HepG2 (cell line): ENCODE data around the gene ZCCHC9. TPM values are rescaled to one million over a fixed set of nuclear protein-coding genes. Genes with fewer than 3 reads are reported as not detected.
A peak's percentile ranks its signal among the peaks of the same experiment; 100 is the strongest.

Source experiments
- BRCA1 ChIP-seq: sonication (generic); formaldehyde crosslinking; IDR thresholded peaks from 2 replicates; pipeline ENCODE4 v1.4.0; 2020; ENCODE audit warnings: missing genetic modification reagents
- ELF1 ChIP-seq: sonication (generic); formaldehyde crosslinking; IDR thresholded peaks from 2 replicates; pipeline ENCODE4 v1.4.0; 2020; ENCODE audit warnings: missing genetic modification reagents
- ELF3 ChIP-seq: IDR thresholded peaks from 2 replicates; pipeline ENCODE4 v1.6.1; 2016; ENCODE audit warnings: missing genetic modification reagents, missing compliant biosample characterization
- HOXA7 ChIP-seq: sonication (generic); formaldehyde crosslinking; IDR thresholded peaks from 2 replicates; pipeline ENCODE4 v1.8.1; 2022; ENCODE audit warnings: mild to moderate bottlenecking, missing genetic modification reagents, moderate library complexity
- LCORL ChIP-seq, 2 experiments: fragments of 450-650 bp in 1 of 2; sonication (generic) in 1 of 2; formaldehyde crosslinking in 1 of 2; IDR thresholded peaks; 2 replicates each; pipeline versions ENCODE4 v1.5.0 to v1.6.1; 2017 to 2020; ENCODE audit warnings: antibody characterized with exemption in 1 of 2, missing genetic modification reagents in 1 of 2
- MZF1 ChIP-seq: sonication (generic); formaldehyde crosslinking; IDR thresholded peaks from 2 replicates; pipeline ENCODE4 v1.8.1; 2023; ENCODE audit warnings: mild to moderate bottlenecking, missing genetic modification reagents, borderline replicate concordance
- NRL ChIP-seq: sonication (generic); formaldehyde crosslinking; IDR thresholded peaks from 2 replicates; pipeline ENCODE4 v1.5.0; 2020; ENCODE audit warnings: missing genetic modification reagents, mild to moderate bottlenecking, moderate library complexity, borderline replicate concordance
- SALL2 ChIP-seq: sonication (generic); formaldehyde crosslinking; IDR thresholded peaks from 2 replicates; pipeline ENCODE4 v1.8.1; 2023; ENCODE audit warnings: mild to moderate bottlenecking, missing genetic modification reagents, inconsistent platforms
- STAG1 ChIP-seq: sonication (generic); formaldehyde crosslinking; IDR thresholded peaks from 2 replicates; pipeline ENCODE4 v1.4.0; 2020; ENCODE audit warnings: missing genetic modification reagents
- ZNF264 ChIP-seq: sonication (generic); formaldehyde crosslinking; IDR thresholded peaks from 2 replicates; pipeline ENCODE4 v1.4.0; 2020; ENCODE audit warnings: missing genetic modification reagents
- ZNF557 ChIP-seq: sonication (generic); formaldehyde crosslinking; IDR thresholded peaks from 2 replicates; pipeline ENCODE4 v1.4.0; 2020; ENCODE audit warnings: missing genetic modification reagents
- ZNF562 ChIP-seq: sonication (generic); formaldehyde crosslinking; IDR thresholded peaks from 2 replicates; pipeline ENCODE4 v1.8.0; 2022; ENCODE audit warnings: missing genetic modification reagents, borderline replicate concordance
- ZNF605 ChIP-seq: sonication (generic); formaldehyde crosslinking; IDR thresholded peaks from 2 replicates; pipeline ENCODE4 v1.8.0; 2022; ENCODE audit warnings: mild to moderate bottlenecking, missing genetic modification reagents
- ZNF670 ChIP-seq: sonication (generic); formaldehyde crosslinking; IDR thresholded peaks from 2 replicates; pipeline ENCODE4 v1.8.0; 2022; ENCODE audit warnings: mild to moderate bottlenecking, missing genetic modification reagents, borderline replicate concordance
- ZNF766 ChIP-seq: sonication (generic); formaldehyde crosslinking; IDR thresholded peaks from 2 replicates; pipeline ENCODE4 v1.5.0; 2020; ENCODE audit warnings: missing genetic modification reagents, borderline replicate concordance
- polyA plus RNA-seq, 8 experiments: library from polyadenylated mRNA; depleted of rRNA in 3 of 8; stranded (reverse) in 7 of 8; unstranded in 1 of 8; fragments of >200 nt; fragmentation: Illumina TruSeq in 4 of 8; extraction: Trizol in 4 of 8; gene quantifications; 2 replicates each; pipeline versions ENCODE4 v1.2.1 to v1.2.3, GENCODE V29; 2011 to 2016; ENCODE audit warnings: low read depth in 4 of 8, missing spikeins in 1 of 8, mixed read lengths in 1 of 8; ENCODE audit not compliant: insufficient read depth in 1 of 8
- total RNA-seq, 5 experiments: library from RNA; depleted of rRNA; stranded (reverse); fragments of >200 nt; fragmentation: Illumina TruSeq; extraction: Trizol; gene quantifications; 2 replicates each; pipeline ENCODE4 v1.2.3, GENCODE V29; 2016; ENCODE audit warnings: low read depth in 1 of 5
- TF ChIP-seq, protein P1 (sequence below): sonication (generic); formaldehyde crosslinking; IDR thresholded peaks from 2 replicates; pipeline ENCODE4 v1.5.0; 2020; ENCODE audit warnings: missing genetic modification reagents
- TF ChIP-seq, protein P2 (sequence below): IDR thresholded peaks from 2 replicates; pipeline ENCODE4 v1.6.1; 2016; ENCODE audit warnings: mild to moderate bottlenecking
- TF ChIP-seq, protein P3 (sequence below): IDR thresholded peaks from 2 replicates; pipeline ENCODE4 v1.6.1; 2012; ENCODE audit warnings: inconsistent platforms
- TF ChIP-seq, protein P4 (sequence below): sonication (generic); formaldehyde crosslinking; IDR thresholded peaks from 2 replicates; pipeline ENCODE4 v1.4.0; 2020; ENCODE audit warnings: missing genetic modification reagents
- TF ChIP-seq, protein P5 (sequence below): sonication (generic); formaldehyde crosslinking; IDR thresholded peaks from 2 replicates; pipeline ENCODE4 v1.4.0; 2020; ENCODE audit warnings: missing genetic modification reagents
- TF ChIP-seq, protein P6 (sequence below): IDR thresholded peaks from 2 replicates; pipeline ENCODE4 v1.6.1; 2016; ENCODE audit warnings: missing compliant biosample characterization, missing genetic modification reagents, borderline replicate concordance
- TF ChIP-seq, protein P7 (sequence below): sonication (generic); formaldehyde crosslinking; IDR thresholded peaks from 2 replicates; pipeline ENCODE4 v1.8.1; 2023; ENCODE audit warnings: mild to moderate bottlenecking, inconsistent platforms, moderate library complexity, missing genetic modification reagents, borderline replicate concordance

ZCCHC9 gene
- total and polyA plus RNA-seq, 2 of the 13 experiments (the other 11 are each of a cell fraction or from before 2014, with no cell fraction given) = 28.7 to 52.5 TPM

DNA sequence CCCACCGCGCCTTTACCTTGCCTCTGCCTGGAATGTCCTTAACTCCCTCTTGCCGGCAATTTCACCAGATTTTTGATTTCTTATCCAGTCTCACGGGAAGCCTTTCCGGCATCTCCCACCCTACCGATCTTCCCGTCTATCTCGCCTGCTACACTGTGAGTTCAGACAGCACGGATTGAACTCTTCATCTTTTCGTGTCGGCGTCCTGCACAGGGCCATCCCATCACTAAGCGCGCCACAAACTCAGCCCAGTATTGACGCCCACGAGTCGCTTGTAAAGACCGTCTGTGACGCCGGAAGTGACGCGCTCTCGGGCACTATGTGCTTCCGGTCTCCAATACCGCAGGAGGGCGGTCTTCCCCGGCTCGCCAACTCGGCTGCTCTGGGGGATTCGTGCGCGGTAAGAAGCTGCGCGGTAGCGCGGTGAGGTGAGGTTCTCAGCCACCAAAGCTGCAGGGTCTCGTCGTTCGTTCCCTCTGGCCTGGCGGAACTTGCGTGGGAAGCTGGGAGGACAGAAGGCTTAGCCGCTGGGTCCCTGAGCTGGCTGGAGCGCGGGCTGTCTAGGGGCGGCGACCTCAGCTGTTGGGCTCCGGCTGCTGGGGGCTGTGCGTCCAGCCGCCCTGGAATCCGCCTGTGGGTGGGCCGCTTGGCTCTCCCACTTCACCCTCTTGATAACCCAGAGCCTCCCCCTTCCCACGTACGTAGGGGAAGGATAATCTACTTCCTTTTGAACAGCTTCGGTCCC lies at the start of gene ZCCHC9 (continued):
- TF ChIP-seq, protein P1, sequence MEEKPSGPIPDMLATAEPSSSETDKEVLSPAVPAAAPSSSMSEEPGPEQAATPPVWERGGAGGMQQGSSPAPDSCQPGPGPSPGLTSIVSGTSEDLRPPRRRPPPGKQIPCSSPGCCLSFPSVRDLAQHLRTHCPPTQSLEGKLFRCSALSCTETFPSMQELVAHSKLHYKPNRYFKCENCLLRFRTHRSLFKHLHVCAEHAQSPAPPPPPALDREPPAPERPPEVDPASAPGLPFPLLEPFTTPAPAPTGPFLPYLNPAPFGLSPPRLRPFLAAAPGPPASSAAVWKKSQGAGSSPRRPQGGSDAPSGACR (CRISPR knock-in tag) = no peak
- TF ChIP-seq, protein P2, sequence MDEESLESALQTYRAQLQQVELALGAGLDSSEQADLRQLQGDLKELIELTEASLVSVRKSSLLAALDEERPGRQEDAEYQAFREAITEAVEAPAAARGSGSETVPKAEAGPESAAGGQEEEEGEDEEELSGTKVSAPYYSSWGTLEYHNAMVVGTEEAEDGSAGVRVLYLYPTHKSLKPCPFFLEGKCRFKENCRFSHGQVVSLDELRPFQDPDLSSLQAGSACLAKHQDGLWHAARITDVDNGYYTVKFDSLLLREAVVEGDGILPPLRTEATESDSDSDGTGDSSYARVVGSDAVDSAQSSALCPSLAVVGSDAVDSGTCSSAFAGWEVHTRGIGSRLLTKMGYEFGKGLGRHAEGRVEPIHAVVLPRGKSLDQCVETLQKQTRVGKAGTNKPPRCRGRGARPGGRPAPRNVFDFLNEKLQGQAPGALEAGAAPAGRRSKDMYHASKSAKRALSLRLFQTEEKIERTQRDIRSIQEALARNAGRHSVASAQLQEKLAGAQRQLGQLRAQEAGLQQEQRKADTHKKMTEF (CRISPR knock-in tag) = peak; percentile 87
- peak; percentile 58 for TF ChIP-seq BRCA1 (CRISPR knock-in tag)
- peak; percentile 54 for TF ChIP-seq STAG1 (CRISPR knock-in tag)
- TF ChIP-seq, protein P3, sequence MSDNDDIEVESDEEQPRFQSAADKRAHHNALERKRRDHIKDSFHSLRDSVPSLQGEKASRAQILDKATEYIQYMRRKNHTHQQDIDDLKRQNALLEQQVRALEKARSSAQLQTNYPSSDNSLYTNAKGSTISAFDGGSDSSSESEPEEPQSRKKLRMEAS = peak; percentile 88
- peak; percentile 59; the same call in 1 of the 2 replicates for TF ChIP-seq ZNF605 (CRISPR knock-in tag)
- TF ChIP-seq ZNF264 (CRISPR knock-in tag) = no peak; the same call in 1 of the 2 replicates
- peak; percentile 61 for TF ChIP-seq SALL2 (CRISPR knock-in tag)
- TF ChIP-seq ZNF670 (CRISPR knock-in tag) = peak; percentile 93
- peak; percentile 84 for TF ChIP-seq ELF1 (CRISPR knock-in tag)
- no peak for TF ChIP-seq LCORL (IDR thresholded peaks at IDR 0.05)
- TF ChIP-seq LCORL (CRISPR knock-in tag; IDR thresholded peaks at IDR 0.05) = peak; percentile 66; the same call in 1 of the 2 replicates
- TF ChIP-seq, protein P4, sequence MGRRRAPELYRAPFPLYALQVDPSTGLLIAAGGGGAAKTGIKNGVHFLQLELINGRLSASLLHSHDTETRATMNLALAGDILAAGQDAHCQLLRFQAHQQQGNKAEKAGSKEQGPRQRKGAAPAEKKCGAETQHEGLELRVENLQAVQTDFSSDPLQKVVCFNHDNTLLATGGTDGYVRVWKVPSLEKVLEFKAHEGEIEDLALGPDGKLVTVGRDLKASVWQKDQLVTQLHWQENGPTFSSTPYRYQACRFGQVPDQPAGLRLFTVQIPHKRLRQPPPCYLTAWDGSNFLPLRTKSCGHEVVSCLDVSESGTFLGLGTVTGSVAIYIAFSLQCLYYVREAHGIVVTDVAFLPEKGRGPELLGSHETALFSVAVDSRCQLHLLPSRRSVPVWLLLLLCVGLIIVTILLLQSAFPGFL (CRISPR knock-in tag) = no peak
- 0 out of 2 replicates have a peak, but pooled peaks have one; percentile 37 for TF ChIP-seq ZNF557 (CRISPR knock-in tag)
- TF ChIP-seq ZNF562 (CRISPR knock-in tag) = no peak
- TF ChIP-seq, protein P5, sequence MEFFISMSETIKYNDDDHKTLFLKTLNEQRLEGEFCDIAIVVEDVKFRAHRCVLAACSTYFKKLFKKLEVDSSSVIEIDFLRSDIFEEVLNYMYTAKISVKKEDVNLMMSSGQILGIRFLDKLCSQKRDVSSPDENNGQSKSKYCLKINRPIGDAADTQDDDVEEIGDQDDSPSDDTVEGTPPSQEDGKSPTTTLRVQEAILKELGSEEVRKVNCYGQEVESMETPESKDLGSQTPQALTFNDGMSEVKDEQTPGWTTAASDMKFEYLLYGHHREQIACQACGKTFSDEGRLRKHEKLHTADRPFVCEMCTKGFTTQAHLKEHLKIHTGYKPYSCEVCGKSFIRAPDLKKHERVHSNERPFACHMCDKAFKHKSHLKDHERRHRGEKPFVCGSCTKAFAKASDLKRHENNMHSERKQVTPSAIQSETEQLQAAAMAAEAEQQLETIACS (CRISPR knock-in tag) = peak; percentile 20; the same call in 1 of the 2 replicates
- peak; percentile 49; the same call in 1 of the 2 replicates for TF ChIP-seq ZNF766
- TF ChIP-seq, protein P6, sequence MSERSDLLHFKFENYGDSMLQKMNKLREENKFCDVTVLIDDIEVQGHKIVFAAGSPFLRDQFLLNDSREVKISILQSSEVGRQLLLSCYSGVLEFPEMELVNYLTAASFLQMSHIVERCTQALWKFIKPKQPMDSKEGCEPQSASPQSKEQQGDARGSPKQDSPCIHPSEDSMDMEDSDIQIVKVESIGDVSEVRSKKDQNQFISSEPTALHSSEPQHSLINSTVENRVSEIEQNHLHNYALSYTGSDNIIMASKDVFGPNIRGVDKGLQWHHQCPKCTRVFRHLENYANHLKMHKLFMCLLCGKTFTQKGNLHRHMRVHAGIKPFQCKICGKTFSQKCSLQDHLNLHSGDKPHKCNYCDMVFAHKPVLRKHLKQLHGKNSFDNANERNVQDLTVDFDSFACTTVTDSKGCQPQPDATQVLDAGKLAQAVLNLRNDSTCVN (CRISPR knock-in tag) = peak; percentile 45; the same call in 1 of the 2 replicates
- TF ChIP-seq MZF1 = peak; percentile 74; the same call in 1 of the 2 replicates
- no peak for TF ChIP-seq HOXA7 (CRISPR knock-in tag)
- peak; percentile 58; the same call in 1 of the 2 replicates for TF ChIP-seq ELF3 (CRISPR knock-in tag)
- TF ChIP-seq, protein P7, sequence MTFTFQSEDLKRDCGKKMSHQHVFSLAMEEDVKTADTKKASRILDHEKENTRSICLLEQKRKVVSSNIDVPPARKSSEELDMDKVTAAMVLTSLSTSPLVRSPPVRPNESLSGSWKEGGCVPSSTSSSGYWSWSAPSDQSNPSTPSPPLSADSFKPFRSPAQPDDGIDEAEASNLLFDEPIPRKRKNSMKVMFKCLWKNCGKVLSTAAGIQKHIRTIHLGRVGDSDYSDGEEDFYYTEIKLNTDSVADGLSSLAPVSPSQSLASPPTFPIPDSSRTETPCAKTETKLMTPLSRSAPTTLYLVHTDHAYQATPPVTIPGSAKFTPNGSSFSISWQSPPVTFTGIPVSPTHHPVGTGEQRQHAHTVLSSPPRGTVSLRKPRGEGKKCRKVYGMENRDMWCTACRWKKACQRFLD (CRISPR knock-in tag) = peak; percentile 29
- peak; percentile 82 for TF ChIP-seq NRL (CRISPR knock-in tag)
